GDM1 (cell line): Measurements from ENCODE around the gene SYNPO2L.
"Not testable (repeated sequence)": the region's sequence is repeated elsewhere in the genome, so short reads cannot be mapped to it uniquely, and the experiment has no call there.

Experiments used
- DNase-seq: peaks from one replicate; lab custom pipeline; 2025; lab: John Stamatoyannopoulos, UW

The SYNPO2L gene

GRCh38 chr10:73617143-73617542, 38.7 kb downstream of the SYNPO2L start:
- not testable (repeated sequence) for DNase-seq

DNA sequence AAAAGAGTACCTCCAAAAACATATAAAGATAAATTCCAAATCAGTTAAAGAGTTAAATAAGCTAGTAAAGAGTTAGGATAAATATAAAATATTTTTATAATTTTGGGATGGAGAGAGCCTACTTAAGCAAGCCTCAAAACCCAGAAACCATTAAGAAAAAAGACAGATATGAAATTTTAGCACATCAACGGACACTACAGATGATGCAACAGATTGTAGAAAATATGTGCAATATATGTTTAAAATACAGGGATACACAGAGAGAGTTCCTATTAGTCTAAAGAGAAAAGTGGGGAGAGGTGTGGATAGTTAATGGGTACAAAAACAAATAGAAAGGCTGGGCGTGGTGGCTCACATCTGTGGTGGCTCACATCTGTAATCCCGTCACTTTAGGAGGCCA, 41.1 kb downstream of the SYNPO2L start:
- no peak for DNase-seq

DNA sequence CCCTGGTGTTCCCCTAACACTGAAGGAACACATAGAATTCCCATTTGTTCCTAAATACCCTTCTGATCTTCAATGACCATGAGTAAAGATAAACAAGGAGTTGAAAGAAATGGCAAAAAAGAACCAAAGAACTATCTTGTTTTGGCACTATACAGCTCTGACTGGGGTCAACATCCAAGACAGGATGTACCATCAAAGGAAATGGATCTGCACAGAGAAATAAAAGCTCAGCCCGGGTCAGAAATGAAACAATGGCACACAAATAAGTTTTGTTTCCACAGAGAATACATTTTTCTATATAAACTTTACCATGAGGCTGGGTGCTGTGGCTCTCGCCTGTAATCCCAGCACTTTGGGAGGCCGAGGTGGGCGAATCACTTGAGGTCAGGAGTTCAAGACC, 46.7 kb downstream of the SYNPO2L start:
- no peak for DNase-seq

GRCh38 chr10:73601486-73601921, 54.3 kb downstream of the SYNPO2L start:
- DNase-seq: no peak

DNA sequence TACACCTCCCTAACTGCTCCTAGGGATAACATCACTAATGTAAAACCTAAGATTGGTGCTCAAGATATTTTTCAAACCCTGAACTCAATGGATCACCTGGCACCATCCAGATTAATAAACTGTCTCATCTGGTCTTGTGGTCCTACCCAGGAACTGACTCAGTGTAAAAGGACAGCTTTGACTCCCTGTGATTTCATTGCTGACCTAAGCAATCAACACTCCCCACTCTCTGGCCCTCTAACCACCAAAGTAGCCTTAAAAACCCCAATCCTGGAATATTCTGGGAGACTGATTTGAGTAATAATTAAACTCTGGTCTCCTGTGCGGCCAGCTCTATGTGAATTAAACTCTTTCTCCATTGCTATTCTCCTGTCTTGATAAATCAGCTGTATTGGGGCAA, 58.5 kb downstream of the SYNPO2L start:
- no peak for DNase-seq
